Activated naive CD8-positive, alpha-beta T cell treated with anti-CD3 and anti-CD28 coated beads, Interleukin-2, amount 10 ng/mL, durations not matched to agents 7 days and 5 days (primary cell): ENCODE data around the gene ZNF341. TPM values are rescaled to one million over a fixed set of nuclear protein-coding genes. Genes with fewer than 3 reads are reported as not detected.

ENCODE experiments used
- ATAC-seq: fragments of 150-1000 bp; cut with Tn5 transposase; one replicate; pipeline ENCODE4 v1.10.0; 2021; ENCODE audit warnings: low read depth, moderate library complexity
- POLR2A ChIA-PET: fragments of 350-600 bp; sonication (Branson Sonifier 250); formaldehyde crosslinking; loops from one replicate; lab custom pipeline; 2021; ENCODE audit warnings: antibody characterized with exemption; lab: Charles Lee
- DNase-seq: peaks from one replicate; pipeline ENCODE4 v3.0.0; 2021
- H3K27ac Mint-ChIP-seq: one replicate; pipeline ENCODE4 v1.8.0; 2022; ENCODE audit warnings: mild to moderate bottlenecking, mixed read lengths
- H3K27me3 Mint-ChIP-seq: one replicate; pipeline ENCODE4 v1.8.0; 2022; ENCODE audit warnings: mild to moderate bottlenecking, moderate library complexity, mixed read lengths
- H3K36me3 Mint-ChIP-seq: one replicate; pipeline ENCODE4 v1.8.0; 2021; ENCODE audit warnings: mild to moderate bottlenecking, mixed read lengths
- H3K4me1 Mint-ChIP-seq: one replicate; pipeline ENCODE4 v1.8.0; 2021; ENCODE audit warnings: mixed read lengths
- H3K4me3 Mint-ChIP-seq: one replicate; pipeline ENCODE4 v1.8.0; 2022; ENCODE audit warnings: mild to moderate bottlenecking, moderate library complexity, mixed read lengths
- H3K9me3 Mint-ChIP-seq: one replicate; pipeline ENCODE4 v1.8.0; 2021; ENCODE audit warnings: mixed read lengths
- total RNA-seq, 2 experiments: library from RNA; stranded (reverse); gene quantifications; one replicate each; pipeline ENCODE4 v1.2.3, GENCODE V29; 2021

ZNF341 gene
- total RNA-seq, 2 experiments from 2014 or later, result 5.1 to 5.7 TPM

DNA sequence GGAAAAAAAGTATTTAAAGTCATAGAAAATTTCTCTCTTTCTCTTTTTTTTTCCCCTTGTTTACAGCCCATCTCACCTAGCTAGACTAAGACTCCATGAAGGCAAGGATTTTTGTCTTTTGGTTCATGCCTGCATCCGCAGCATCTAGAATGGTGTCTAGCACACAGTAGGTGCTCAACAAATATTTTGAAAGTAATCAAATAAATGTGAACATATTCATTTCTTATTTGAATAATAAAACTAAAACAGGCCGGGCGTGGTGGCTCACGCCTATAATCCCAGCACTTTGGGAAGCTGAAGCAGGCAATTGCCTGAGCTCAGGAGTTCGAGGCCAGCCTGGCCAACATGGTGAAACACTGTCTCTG is 4.7 kb upstream of the ZNF341 start:
- Mint-ChIP-seq H3K27me3 (no peaks in the 10 kb centered on the region), H3K9me3 (no peaks in the 10 kb centered on the region), H3K4me3 (no peak overlapping the region), H3K27ac (no peak overlapping the region), H3K36me3 (no peaks in the 10 kb centered on the region), H3K4me1 (peaks cover 3% of the 10 kb centered on the region)
- POLR2A ChIA-PET, result interaction anchor here (0.6 to 1.6 kb wide), 2 partner anchors 47 to 369 kb away, joined by 3 to 4 read pairs; no protein-coding TSS in a partner anchor
- ATAC-seq (no peak), DNase-seq (no peak)

DNA sequence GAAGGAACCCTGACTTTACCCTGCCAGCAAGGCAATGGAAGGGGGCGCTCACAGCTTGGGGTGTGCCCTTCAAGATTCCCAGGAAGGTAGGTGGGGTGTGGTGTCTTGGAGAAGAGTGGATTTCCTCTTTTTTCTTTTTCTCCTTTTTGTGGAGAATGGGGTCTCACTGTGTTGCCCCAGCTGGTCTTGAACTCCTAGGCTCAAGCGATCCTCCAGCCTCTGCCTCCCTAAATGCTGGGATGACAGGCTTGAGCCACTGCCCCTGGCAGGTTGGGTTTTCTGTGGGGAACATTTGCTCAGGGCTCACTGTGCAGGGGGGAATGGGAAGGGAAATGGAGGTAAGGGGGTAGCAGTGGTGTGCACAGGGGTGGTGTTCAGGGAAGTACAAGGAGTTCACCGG is 4.0 kb upstream of the ZNF341 start:
- Mint-ChIP-seq H3K27ac (peak overlapping the region; percentile 42), H3K4me1 (peaks cover 6% of the 10 kb centered on the region), H3K9me3 (no peaks in the 10 kb centered on the region), H3K4me3 (no peak overlapping the region), H3K36me3 (no peaks in the 10 kb centered on the region), H3K27me3 (no peaks in the 10 kb centered on the region)
- DNase-seq (no peak), ATAC-seq (no peak)
- POLR2A ChIA-PET, result interaction anchor here (1.0 kb wide), 1 partner anchor 48 kb away, joined by 3 read pairs; no protein-coding TSS in a partner anchor

DNA sequence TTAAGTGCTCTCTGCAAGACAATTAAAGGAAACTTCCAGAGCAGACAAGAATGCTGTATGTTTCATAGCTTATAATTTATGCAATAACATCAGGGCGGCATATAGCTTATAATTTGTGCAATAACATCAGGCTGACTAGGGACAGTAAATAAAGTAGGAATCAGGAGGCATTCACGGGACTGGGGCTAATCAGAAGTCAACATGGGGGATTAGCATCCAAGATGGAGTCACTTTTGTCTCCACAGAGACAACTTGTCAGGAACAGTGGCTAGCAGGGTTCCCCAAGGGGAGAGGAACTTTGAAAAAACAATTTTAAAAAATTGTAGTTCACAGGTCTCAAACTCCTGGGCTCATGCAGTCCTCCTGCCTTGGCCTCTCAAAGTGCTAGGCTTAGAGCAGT is 3.3 kb upstream of the ZNF341 start:
- Mint-ChIP-seq H3K4me3 (no peak overlapping the region), H3K4me1 (peaks cover 8% of the 10 kb centered on the region), H3K36me3 (no peaks in the 10 kb centered on the region), H3K27me3 (no peaks in the 10 kb centered on the region), H3K27ac (no peak overlapping the region), H3K9me3 (no peaks in the 10 kb centered on the region)
- no peak for DNase-seq
- ATAC-seq, result no peak
- POLR2A ChIA-PET, result interaction anchor here (1.0 kb wide), 1 partner anchor 49 kb away, joined by 3 read pairs; no protein-coding TSS in a partner anchor

DNA sequence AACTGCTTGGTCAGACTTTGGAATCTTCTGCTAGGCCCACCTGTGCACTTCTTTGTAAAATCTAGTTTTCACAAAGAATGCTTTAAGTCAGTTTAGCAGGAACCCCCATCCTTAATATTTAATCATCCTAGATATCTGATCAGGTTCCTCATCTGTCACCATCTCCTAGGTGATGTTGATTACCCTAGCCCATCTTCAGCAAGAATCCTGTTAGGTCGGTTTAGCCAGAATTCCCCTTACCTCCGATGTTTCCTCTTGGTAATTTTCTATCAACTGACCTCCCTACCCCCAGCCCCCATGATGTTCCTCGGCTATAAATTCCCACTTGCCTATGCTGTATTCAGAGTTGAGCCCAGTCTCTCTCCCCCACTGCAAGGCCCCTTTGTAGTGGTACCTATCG is 2.7 kb upstream of the ZNF341 start:
- Mint-ChIP-seq H3K36me3 (peaks cover 3% of the 10 kb centered on the region), H3K27ac (no peak overlapping the region), H3K9me3 (no peaks in the 10 kb centered on the region), H3K4me3 (no peak overlapping the region), H3K4me1 (peaks cover 14% of the 10 kb centered on the region), H3K27me3 (no peaks in the 10 kb centered on the region)
- ATAC-seq (no peak), DNase-seq (no peak)
- POLR2A ChIA-PET, result no interaction called here

- H3K4me3 Mint-ChIP-seq, result peak overlapping the region; percentile 84
- H3K9me3 Mint-ChIP-seq, result peaks cover 5% of the 10 kb centered on the region
- H3K27me3 Mint-ChIP-seq, result no peaks in the 10 kb centered on the region
- ATAC-seq (no peak), DNase-seq (peak; percentile 30)
- H3K27ac Mint-ChIP-seq, result peak overlapping the region; percentile 90
- H3K4me1 Mint-ChIP-seq, result peaks cover 18% of the 10 kb centered on the region
- H3K36me3 Mint-ChIP-seq, result peaks cover 9% of the 10 kb centered on the region
- POLR2A ChIA-PET, result interaction anchor here (1.2 to 4.3 kb wide), 7 partner anchors 11 to 262 kb away, joined by 6 to 24 read pairs (median 7); partner anchors contain the start of genes ACTL10, NECAB3, PXMP4 and RALY
Measured at GRCh38 chr20:33730946-33731692, 677 bp upstream of the ZNF341 start.

DNA sequence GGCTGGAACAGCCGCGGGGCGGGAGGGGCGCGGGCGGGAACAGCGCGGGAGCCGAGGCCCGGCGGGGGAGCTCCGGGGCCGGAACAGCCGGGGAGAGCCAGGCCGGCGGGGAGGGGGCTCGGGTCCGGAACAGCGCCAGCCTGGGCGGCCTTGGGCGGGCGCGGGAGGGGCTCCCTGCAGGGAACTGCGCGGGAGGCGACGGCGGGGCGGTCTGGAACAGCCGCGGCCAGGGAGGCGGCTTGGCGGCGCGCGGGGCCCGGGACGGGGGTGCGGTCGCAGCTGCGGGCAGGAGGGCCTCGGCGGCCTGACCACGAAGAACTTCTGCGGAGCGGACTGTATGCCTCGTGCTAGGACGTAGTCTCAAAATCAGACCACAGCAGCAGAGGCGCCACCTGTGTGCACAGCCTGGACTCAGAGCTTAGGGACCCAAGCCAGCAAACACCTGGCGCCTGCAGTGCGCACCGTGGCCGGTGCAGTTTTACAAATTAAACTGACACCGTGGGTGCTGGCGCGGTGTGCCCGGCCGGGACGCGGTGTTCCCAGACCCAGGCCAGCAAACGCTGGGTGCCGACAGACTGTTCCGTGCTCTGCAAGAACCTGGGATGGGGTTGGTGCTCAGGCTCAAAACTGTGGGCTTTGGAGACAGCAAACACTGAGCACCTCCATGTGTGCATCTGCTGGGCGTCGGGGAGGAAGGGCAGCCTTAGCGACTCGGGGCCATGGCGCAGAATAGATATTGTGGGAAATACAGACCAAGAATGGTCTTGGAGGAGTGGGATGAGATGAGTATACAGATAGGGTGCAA is 572 bp downstream of the ZNF341 start:
- Mint-ChIP-seq H3K36me3 (peaks cover 18% of the 10 kb centered on the region), H3K27me3 (no peaks in the 10 kb centered on the region), H3K4me3 (peak overlapping the region; percentile 87), H3K9me3 (peaks cover 11% of the 10 kb centered on the region), H3K4me1 (peaks cover 18% of the 10 kb centered on the region), H3K27ac (peak overlapping the region; percentile 88)
- POLR2A ChIA-PET, result interaction anchor here (0.7 to 4.3 kb wide), 17 partner anchors 9 to 379 kb away, joined by 3 to 24 read pairs (median 7); partner anchors contain the start of genes ACTL10, C20orf144, EIF2S2 and NECAB3
- DNase-seq (peak; percentile 97), ATAC-seq (peak; percentile 73)

DNA sequence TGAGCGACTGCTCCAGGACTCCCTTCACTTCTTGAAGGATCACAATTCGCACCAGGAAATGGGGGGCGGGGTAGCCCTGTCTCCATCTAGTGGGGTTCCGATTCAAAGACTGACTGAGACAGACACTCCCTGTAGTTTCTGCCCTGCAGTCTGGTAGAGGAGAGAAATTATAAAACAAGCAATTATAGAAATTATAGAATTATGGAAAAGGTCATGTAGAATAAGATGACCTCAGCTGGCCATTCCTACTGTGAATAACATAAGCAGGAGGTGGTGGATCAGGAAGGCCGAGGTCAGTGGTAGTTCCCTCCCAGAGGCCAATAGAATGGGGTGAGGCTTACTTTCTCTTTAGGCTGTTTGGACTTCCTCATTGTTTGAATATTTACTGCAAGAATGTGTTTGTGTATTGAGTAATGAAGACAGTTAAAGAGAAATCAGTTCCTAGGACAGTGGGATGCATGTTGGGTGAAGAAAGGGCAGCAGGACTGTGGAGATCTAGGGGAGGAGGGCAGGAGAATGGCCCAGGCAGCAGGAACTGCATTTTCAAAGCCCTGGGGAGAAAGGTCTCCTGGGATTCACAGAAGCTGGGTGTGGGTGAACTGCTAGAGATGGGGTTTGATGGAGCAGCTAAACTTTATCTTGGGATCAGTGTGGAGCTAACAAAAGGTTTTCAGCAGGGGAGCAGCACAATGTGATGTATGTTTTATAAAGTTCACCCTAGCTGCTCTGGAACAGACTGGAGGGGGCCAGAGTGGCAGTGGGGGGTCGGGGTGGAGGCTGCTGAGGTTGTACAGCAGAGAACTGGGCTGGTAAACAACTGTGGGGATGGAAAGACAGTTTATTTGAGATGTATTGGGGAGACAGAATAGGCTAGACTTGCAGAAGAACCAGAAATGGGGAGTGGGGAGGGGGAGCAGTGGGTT is 2.1 kb downstream of the ZNF341 start:
- Mint-ChIP-seq H3K4me3 (peak overlapping the region; percentile 87), H3K9me3 (peaks cover 12% of the 10 kb centered on the region), H3K4me1 (peaks cover 20% of the 10 kb centered on the region), H3K27me3 (no peaks in the 10 kb centered on the region), H3K27ac (peak overlapping the region; percentile 66), H3K36me3 (peaks cover 24% of the 10 kb centered on the region)
- no peak for ATAC-seq
- DNase-seq, result no peak
- POLR2A ChIA-PET, result interaction anchor here (2.7 to 4.3 kb wide), 2 partner anchors 14 to 67 kb away, joined by 21 to 24 read pairs; partner anchors contain the start of genes ACTL10 and PXMP4

DNA sequence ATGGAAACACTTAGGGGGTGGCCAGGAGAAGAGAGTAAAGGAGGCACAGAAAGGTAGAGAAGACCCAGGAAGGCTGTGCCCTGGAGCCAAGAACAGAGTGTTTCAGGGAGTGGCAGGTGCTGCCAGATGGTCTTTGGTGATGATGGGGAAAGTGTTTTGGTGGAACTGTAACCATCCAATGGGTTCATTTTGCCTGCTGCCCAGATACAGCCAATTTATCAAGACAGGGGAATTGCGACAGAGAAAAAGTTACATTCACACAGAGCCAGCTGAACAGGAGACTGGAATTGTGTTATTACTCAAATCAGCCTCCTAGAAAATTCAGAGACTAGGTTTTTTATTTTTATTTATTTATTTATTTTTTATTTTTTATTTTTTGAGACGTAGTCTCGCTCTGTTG is 5.2 kb downstream of the ZNF341 start:
- ATAC-seq (no peak), DNase-seq (no peak)
- Mint-ChIP-seq H3K36me3 (peaks cover 31% of the 10 kb centered on the region), H3K9me3 (peaks cover 14% of the 10 kb centered on the region), H3K4me3 (no peak overlapping the region), H3K27me3 (no peaks in the 10 kb centered on the region), H3K27ac (no peak overlapping the region), H3K4me1 (peaks cover 20% of the 10 kb centered on the region)
- POLR2A ChIA-PET, result no interaction called here

DNA sequence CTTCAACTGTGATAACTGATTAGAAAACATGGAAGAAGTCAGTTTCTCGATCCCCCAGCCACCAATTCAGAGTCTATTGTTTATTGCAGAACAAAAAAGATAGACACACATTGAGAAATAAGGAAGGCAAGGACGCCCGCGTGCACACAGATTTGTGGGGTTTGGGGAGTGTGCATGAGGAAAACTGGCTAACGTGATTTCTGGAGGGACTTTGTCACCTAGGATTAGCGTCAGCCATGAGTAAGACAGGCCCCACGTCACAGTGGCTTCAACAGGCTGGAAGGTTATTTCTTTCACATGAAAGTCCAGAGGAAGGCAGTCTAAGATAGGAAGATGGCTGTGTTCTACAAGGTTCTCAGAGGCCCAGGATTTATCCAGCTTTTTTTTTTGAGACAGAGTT is 7.7 kb downstream of the ZNF341 start:
- no peaks in the 10 kb centered on the region for H3K27me3 Mint-ChIP-seq
- peaks cover 26% of the 10 kb centered on the region for H3K36me3 Mint-ChIP-seq
- H3K4me3 Mint-ChIP-seq, result no peak overlapping the region
- POLR2A ChIA-PET, result interaction anchor here (0.6 kb wide), 1 partner anchor 282 kb away, joined by 4 read pairs; no protein-coding TSS in a partner anchor
- no peak for ATAC-seq
- H3K9me3 Mint-ChIP-seq, result peaks cover 14% of the 10 kb centered on the region
- no peak overlapping the region for H3K27ac Mint-ChIP-seq
- peaks cover 13% of the 10 kb centered on the region for H3K4me1 Mint-ChIP-seq
- DNase-seq, result no peak

GRCh38 chr20:33740189-33740588 is 8.4 kb downstream of the ZNF341 start:
- peaks cover 14% of the 10 kb centered on the region for H3K9me3 Mint-ChIP-seq
- H3K4me1 Mint-ChIP-seq, result peaks cover 13% of the 10 kb centered on the region
- no peak for DNase-seq
- POLR2A ChIA-PET, result no interaction called here
- H3K36me3 Mint-ChIP-seq, result peaks cover 26% of the 10 kb centered on the region
- H3K27ac Mint-ChIP-seq, result no peak overlapping the region
- ATAC-seq, result no peak
- H3K27me3 Mint-ChIP-seq, result no peaks in the 10 kb centered on the region
- no peak overlapping the region for H3K4me3 Mint-ChIP-seq

- H3K9me3 Mint-ChIP-seq, result peaks cover 2% of the 10 kb centered on the region
- H3K27ac Mint-ChIP-seq, result no peak overlapping the region
- POLR2A ChIA-PET, result no interaction called here
- H3K27me3 Mint-ChIP-seq, result no peaks in the 10 kb centered on the region
- H3K4me1 Mint-ChIP-seq, result peaks cover 10% of the 10 kb centered on the region
- no peak for ATAC-seq
- no peak for DNase-seq
- no peak overlapping the region for H3K4me3 Mint-ChIP-seq
- H3K36me3 Mint-ChIP-seq, result peaks cover 13% of the 10 kb centered on the region
Measured at GRCh38 chr20:33744181-33744580, 12.4 kb downstream of the ZNF341 start.

GRCh38 chr20:33744773-33745385 is 13.1 kb downstream of the ZNF341 start:
- POLR2A ChIA-PET, result no interaction called here
- Mint-ChIP-seq H3K27me3 (no peaks in the 10 kb centered on the region), H3K27ac (no peak overlapping the region), H3K4me1 (peaks cover 8% of the 10 kb centered on the region), H3K4me3 (no peak overlapping the region), H3K9me3 (no peaks in the 10 kb centered on the region), H3K36me3 (peaks cover 10% of the 10 kb centered on the region)
- no peak for DNase-seq
- ATAC-seq, result no peak
